K562 (cell line): Measurements from ENCODE around the gene ZNF610. TPM values are rescaled to one million over a fixed set of nuclear protein-coding genes. Genes with fewer than 3 reads are reported as not detected.

Source experiments
- SMAD1 ChIP-seq: fragments of 150-350 bp; IDR thresholded peaks from 2 replicates; pipeline ENCODE4 v1.6.1; 2014; ENCODE audit warnings: low read length, low read depth; ENCODE audit not compliant: partially characterized antibody
- polyA plus RNA-seq, 8 experiments: library from polyadenylated mRNA; depleted of rRNA in 4 of 8; stranded (reverse) in 5 of 8; unstranded in 3 of 8; fragments of >200 nt; fragmentation: Nextera tagmentation in 2 of 8; fragmentation: Illumina TruSeq in 1 of 8; extraction: Ambion mirVana in 2 of 8; extraction: Trizol in 1 of 8; gene quantifications; 2 replicates each; pipeline versions ENCODE4 v1.2.1 to v1.2.3, GENCODE V29; 2011 to 2014; ENCODE audit warnings: inconsistent platforms in 1 of 8, missing spikeins in 1 of 8
- total RNA-seq, 7 experiments: library from RNA; depleted of rRNA in 6 of 7; stranded (reverse); fragments of >200 nt in 6 of 7; fragmentation: Illumina TruSeq in 2 of 7; extraction: Trizol in 2 of 7; gene quantifications; 2 replicates each; pipeline versions ENCODE4 v1.2.1 to v1.2.3, GENCODE V29; 2011 to 2021; ENCODE audit warnings: low replicate concordance in 1 of 7
- TF ChIP-seq, protein P1 (sequence below), 2 experiments: fragments of 450-650 bp in 1 of 2; sonication (generic) in 1 of 2; formaldehyde crosslinking in 1 of 2; IDR thresholded peaks; 2 replicates each; pipeline versions ENCODE4 v1.7.1 to v1.9.0; 2016 to 2022; ENCODE audit warnings: inconsistent platforms in 1 of 2, mild to moderate bottlenecking in 1 of 2, missing genetic modification reagents in 1 of 2
- TF ChIP-seq, protein P2 (sequence below): fragments of 250-450 bp; sonication (Bioruptor Pico); IDR thresholded peaks from 2 replicates; pipeline ENCODE4 v1.5.0; 2022; ENCODE audit warnings: mild to moderate bottlenecking

ZNF610 gene
- total and polyA plus RNA-seq, 9 of the 15 experiments (the other 6 are each of a cell fraction or from before 2014, with no cell fraction given) = not detected

DNA sequence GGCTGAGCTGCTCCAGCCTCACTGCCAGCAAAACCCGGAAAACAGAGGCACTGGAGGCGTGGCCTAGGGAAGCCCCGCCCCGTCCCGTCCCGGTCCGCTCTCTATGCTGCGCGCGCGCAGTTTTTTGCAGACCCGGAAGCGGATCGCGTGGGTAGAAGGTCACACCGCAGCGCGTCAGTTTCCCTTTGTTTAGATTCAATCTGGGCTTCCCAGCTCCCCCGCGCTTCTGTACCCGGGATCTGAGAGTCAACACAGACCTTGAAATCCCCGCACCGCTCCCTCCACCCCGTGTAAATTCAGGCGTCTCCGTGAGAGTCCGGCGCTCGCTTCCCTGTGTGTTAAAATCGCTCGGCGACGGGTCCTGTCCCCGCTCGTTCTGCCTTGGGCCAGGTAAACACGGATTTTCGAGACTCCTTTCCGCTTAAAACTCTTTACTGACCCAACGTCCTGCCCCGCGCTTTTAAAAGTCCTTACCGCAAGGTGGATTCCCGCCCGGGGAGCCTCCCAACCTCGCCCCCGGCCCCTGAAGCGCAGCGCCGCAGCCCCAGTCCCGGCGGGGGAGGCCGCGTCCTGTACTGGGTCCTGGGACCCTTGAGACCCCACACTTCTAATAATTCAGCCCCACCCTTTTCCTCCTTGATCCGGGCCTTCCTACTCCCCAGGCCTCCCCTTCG lies at the start of gene ZNF610 (continued):
- TF ChIP-seq, protein P1, sequence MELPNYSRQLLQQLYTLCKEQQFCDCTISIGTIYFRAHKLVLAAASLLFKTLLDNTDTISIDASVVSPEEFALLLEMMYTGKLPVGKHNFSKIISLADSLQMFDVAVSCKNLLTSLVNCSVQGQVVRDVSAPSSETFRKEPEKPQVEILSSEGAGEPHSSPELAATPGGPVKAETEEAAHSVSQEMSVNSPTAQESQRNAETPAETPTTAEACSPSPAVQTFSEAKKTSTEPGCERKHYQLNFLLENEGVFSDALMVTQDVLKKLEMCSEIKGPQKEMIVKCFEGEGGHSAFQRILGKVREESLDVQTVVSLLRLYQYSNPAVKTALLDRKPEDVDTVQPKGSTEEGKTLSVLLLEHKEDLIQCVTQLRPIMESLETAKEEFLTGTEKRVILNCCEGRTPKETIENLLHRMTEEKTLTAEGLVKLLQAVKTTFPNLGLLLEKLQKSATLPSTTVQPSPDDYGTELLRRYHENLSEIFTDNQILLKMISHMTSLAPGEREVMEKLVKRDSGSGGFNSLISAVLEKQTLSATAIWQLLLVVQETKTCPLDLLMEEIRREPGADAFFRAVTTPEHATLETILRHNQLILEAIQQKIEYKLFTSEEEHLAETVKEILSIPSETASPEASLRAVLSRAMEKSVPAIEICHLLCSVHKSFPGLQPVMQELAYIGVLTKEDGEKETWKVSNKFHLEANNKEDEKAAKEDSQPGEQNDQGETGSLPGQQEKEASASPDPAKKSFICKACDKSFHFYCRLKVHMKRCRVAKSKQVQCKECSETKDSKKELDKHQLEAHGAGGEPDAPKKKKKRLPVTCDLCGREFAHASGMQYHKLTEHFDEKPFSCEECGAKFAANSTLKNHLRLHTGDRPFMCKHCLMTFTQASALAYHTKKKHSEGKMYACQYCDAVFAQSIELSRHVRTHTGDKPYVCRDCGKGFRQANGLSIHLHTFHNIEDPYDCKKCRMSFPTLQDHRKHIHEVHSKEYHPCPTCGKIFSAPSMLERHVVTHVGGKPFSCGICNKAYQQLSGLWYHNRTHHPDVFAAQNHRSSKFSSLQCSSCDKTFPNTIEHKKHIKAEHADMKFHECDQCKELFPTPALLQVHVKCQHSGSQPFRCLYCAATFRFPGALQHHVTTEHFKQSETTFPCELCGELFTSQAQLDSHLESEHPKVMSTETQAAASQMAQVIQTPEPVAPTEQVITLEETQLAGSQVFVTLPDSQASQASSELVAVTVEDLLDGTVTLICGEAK (IDR thresholded peaks at IDR 0.05) = no peak
- TF ChIP-seq, protein P1 (CRISPR knock-in tag; IDR thresholded peaks at IDR 0.05) = no peak
- TF ChIP-seq, protein P2, sequence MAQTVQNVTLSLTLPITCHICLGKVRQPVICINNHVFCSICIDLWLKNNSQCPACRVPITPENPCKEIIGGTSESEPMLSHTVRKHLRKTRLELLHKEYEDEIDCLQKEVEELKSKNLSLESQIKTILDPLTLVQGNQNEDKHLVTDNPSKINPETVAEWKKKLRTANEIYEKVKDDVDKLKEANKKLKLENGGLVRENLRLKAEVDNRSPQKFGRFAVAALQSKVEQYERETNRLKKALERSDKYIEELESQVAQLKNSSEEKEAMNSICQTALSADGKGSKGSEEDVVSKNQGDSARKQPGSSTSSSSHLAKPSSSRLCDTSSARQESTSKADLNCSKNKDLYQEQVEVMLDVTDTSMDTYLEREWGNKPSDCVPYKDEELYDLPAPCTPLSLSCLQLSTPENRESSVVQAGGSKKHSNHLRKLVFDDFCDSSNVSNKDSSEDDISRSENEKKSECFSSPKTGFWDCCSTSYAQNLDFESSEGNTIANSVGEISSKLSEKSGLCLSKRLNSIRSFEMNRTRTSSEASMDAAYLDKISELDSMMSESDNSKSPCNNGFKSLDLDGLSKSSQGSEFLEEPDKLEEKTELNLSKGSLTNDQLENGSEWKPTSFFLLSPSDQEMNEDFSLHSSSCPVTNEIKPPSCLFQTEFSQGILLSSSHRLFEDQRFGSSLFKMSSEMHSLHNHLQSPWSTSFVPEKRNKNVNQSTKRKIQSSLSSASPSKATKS (CRISPR knock-in tag) = no peak
- no peak for TF ChIP-seq SMAD1
- TF ChIP-seq, all 486 proteins: peak for 0
